ENCODE data around the gene VPS13C.
A peak's percentile ranks its signal among the peaks of the same experiment; 100 is the strongest.
"Not testable (repeated sequence)": the region's sequence is repeated elsewhere in the genome, so short reads cannot be mapped to it uniquely, and the experiment has no call there.

Gene VPS13C

DNA sequence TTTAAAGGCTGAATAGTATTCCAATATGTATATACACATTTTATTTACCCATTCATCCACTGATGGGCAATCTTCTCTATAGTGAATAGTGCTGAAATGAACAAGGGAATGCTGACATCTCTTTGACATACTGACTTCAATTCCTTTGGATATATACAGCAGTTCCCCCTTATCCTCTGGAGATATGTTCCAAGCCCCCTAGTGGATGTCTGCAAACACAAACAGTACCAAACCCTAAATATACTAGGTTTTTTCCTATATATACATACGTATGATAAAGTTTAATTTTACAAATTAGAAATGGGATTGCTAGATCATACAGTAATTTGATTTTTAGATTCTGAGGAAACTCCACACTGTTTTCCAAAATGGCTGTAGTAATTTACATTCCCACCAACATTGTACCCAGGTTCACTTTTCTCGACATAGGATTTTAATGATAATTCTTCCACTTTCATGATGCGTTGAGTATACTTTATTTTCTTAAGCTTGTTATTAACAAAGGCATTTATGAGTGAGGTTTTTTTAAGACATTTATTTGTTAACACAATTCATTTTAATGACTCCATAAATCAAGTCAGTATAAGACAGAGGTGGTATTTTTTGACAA lies 38.2 kb downstream of the VPS13C start:
- TF ChIP-seq, protein P1, sequence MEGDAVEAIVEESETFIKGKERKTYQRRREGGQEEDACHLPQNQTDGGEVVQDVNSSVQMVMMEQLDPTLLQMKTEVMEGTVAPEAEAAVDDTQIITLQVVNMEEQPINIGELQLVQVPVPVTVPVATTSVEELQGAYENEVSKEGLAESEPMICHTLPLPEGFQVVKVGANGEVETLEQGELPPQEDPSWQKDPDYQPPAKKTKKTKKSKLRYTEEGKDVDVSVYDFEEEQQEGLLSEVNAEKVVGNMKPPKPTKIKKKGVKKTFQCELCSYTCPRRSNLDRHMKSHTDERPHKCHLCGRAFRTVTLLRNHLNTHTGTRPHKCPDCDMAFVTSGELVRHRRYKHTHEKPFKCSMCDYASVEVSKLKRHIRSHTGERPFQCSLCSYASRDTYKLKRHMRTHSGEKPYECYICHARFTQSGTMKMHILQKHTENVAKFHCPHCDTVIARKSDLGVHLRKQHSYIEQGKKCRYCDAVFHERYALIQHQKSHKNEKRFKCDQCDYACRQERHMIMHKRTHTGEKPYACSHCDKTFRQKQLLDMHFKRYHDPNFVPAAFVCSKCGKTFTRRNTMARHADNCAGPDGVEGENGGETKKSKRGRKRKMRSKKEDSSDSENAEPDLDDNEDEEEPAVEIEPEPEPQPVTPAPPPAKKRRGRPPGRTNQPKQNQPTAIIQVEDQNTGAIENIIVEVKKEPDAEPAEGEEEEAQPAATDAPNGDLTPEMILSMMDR (conservative IDR thresholded peaks at IDR 0.05; ENCODE audit: low read depth, low read length), result peak; percentile 56
- no peak for DNase-seq (ENCODE audit: low read depth)
- H3K4me3 ChIP-seq (ENCODE audit: low read length), result no peak overlapping the region

DNA sequence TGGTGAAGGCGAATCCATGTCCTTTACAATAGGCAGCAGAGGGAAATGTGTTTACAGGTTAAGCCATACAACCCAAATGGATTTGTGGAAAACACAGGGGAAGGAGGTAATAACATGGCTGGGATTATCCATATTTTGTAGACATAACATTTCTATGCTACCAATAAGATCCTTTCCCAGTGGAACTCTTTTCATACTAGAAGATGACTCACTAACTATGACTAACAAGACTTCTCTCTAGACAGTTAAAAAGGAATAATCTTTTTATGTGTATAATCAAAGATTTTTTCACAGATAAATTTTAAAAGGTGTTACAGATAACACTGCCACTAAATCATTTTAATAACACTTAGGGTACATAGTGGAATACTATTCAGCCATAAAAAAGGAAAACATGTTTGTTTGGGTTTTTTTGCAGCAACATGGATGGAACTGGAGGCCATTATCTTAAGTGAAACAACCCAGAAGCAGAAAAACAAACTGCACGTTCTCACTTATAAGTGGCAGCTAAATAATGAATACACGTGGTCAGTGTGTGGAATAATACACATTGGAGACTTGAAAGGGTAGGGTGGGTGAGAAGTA lies 39.6 kb downstream of the VPS13C start:
- DNase-seq (ENCODE audit: low read depth), result no peak
- no peak overlapping the region for H3K4me3 ChIP-seq (ENCODE audit: low read length)
- TF ChIP-seq, protein P1 (conservative IDR thresholded peaks at IDR 0.05; ENCODE audit: low read depth, low read length), result no peak

DNA sequence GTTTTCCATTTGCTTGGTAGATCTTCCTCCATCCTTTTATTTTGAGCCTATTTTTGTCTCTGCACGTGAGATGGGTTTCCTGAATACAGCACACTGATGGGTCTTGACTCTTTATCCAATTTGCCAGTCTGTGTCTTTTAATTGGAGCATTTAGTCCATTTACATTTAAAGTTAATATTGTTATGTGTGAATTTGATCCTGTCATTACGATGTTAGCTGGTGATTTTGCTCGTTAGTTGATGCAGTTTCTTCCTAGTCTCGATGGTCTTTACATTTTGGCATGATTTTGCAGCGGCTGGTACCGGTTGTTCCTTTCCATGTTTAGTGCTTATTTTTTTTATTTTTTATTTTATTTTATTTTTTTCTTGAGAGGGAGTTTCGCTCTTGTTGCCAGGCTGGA lies 54.9 kb downstream of the VPS13C start:
- H3K4me3 ChIP-seq (ENCODE audit: low read length); DNase-seq (ENCODE audit: low read depth): not testable (repeated sequence)

DNA sequence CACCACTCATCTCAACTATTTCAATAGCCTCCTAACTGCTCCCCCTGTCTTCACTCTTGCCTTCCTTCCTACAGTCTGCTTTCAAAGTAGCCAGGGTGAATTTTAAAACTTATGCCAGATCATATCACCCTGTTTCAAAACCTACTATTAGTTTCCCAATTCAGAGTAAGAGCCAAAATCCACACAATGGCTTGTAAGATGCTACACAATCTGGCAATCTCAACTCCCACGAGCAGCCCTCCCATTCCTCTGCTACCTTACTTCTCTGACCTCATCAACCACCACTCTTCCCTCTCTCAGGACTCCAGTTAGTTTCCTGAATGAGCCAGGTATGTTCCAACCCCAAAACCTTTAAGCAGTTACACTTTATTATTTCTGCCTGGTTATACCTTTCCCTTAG lies 62.5 kb downstream of the VPS13C start:
- TF ChIP-seq, protein P1 (conservative IDR thresholded peaks at IDR 0.05; ENCODE audit: low read depth, low read length), result no peak
- DNase-seq (ENCODE audit: low read depth), result no peak
- no peak overlapping the region for H3K4me3 ChIP-seq (ENCODE audit: low read length)

DNA sequence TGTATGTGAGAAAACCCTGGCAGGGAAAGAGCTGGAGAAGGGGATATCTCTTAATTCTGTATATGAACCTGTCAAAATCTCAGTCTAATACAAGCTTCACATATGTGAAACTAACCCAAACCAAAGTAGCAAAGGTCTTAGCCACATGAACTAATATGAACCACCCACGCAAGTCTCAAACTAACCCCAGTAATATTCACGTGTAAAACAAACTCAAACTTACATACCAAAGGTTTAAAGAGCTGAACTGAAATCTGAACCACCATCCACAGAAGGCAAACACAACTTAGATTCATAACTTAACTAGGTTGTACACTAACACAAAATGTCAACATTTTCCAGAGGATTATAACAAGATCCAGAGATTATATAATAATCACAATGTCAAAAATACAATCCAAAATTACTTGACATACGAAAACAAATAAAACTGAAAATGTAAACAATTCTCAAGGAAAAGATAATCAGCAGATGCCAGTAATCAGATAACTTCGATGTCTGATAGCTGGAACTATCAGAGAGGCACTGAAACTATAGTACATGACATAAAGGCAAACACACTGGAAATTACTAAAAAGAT lies 64.1 kb downstream of the VPS13C start:
- TF ChIP-seq, protein P1 (conservative IDR thresholded peaks at IDR 0.05; ENCODE audit: low read depth, low read length), result no peak
- no peak overlapping the region for H3K4me3 ChIP-seq (ENCODE audit: low read length)
- DNase-seq (ENCODE audit: low read depth), result no peak

DNA sequence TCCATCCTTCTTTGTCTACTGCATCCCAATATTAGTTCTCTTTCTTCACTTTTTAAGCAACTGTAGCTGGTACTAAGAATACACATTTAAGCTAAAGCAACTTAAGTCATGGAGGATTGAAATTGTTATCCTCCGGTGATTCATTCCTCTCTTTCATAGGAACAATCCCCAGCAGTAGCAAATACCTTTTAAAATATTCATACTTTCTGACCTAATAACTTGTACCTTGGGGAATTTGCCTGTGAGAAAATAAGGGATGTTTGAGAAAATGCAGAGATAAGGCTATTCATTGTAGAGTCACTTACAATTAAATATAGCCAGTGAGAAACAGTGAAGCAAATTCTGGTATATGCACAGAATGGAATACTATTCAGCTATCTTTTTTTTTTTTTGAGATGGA lies 66.0 kb downstream of the VPS13C start:
- TF ChIP-seq, protein P1 (conservative IDR thresholded peaks at IDR 0.05; ENCODE audit: low read depth, low read length), result no peak
- H3K4me3 ChIP-seq (ENCODE audit: low read length), result no peak overlapping the region
- DNase-seq (ENCODE audit: low read depth), result peak; percentile 21

DNA sequence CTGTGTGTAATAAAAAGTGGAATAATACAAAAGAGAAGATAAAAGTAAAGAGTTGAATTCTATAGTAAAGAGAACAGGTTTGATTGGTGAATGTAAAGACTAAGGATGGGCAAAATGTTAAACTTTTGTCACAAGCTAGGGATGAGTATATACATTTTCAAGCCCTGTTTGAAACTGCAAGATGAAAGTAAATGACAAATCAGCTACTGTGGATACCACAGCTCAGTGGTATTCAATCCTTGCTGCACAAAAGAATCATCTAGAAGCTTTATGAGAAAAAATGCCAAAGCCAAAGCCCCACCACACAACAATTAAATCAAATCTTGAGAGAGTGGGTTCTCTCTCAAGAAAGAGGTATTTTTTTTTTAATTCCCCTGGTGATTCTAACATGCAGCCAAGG lies 67.7 kb downstream of the VPS13C start:
- TF ChIP-seq, protein P1 (conservative IDR thresholded peaks at IDR 0.05; ENCODE audit: low read depth, low read length), result no peak
- no peak for DNase-seq (ENCODE audit: low read depth)
- no peak overlapping the region for H3K4me3 ChIP-seq (ENCODE audit: low read length)
